Epithelial cell of esophagus (primary cell): ENCODE results near the gene AMIGO1.

Experiments
- DNase-seq: peaks from one replicate; pipeline ENCODE4 v3.0.0; 2010; ENCODE audit warnings: low read depth
- H3K4me3 ChIP-seq: 2 replicates; pipeline ENCODE4 v1.5.1; 2011; ENCODE audit warnings: mild to moderate bottlenecking, low read length, control low read depth
- CTCF ChIP-seq: IDR thresholded peaks from 2 replicates; pipeline ENCODE4 v1.5.1; 2011; ENCODE audit warnings: low read depth, mild to moderate bottlenecking, low read length, control low read depth, inconsistent platforms; ENCODE audit not compliant: insufficient read depth; ENCODE audit errors: missing control alignments

The AMIGO1 gene

GRCh38 chr1:109490029-109490933 lies 19.2 kb downstream of the AMIGO1 start:
- DNase-seq: peak; percentile 72
- H3K4me3 ChIP-seq: no peak overlapping the region
- TF ChIP-seq CTCF: peak; percentile 90

GRCh38 chr1:109488696-109489095 lies 20.8 kb downstream of the AMIGO1 start:
- no peak for TF ChIP-seq CTCF
- no peak for DNase-seq
- H3K4me3 ChIP-seq: no peak overlapping the region

- no peak for DNase-seq
- peak; percentile 5 for TF ChIP-seq CTCF
- no peak overlapping the region for H3K4me3 ChIP-seq
Measured at GRCh38 chr1:109488201-109488600, 21.3 kb downstream of the AMIGO1 start.

DNA sequence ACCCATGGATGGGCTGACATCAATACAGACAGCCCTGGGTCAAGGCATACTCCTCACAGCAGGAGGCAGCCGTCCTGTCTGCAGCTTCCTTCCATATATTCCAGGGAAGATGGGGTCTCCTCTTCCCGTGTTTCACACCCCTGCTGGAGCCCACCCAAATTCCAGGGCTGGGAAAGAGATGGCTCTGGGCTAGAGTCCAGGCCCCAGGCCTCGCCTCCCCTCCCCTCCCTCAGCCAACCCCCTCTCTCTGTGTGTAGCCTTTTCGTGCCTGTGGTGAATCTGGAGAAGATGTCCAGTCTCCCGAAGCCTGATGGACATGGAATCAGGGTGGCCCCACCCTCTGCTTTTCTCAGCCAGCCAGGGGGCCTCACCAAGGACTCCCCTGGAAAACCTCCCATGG lies 22.3 kb downstream of the AMIGO1 start:
- DNase-seq: no peak
- no peak overlapping the region for H3K4me3 ChIP-seq
- no peak for TF ChIP-seq CTCF

- TF ChIP-seq CTCF: no peak
- H3K4me3 ChIP-seq: peak overlapping the region; percentile 91
- DNase-seq: no peak
Measured at GRCh38 chr1:109485001-109485400, 24.5 kb downstream of the AMIGO1 start.

- TF ChIP-seq CTCF: no peak
- peak overlapping the region; percentile 91 for H3K4me3 ChIP-seq
- no peak for DNase-seq
Measured at GRCh38 chr1:109484519-109484975, 25.0 kb downstream of the AMIGO1 start.
